GM23338 (cell line): ENCODE measurements around the gene STK17A. TPM values are rescaled to one million over a fixed set of nuclear protein-coding genes. Genes with fewer than 3 reads are reported as not detected.

Experiments used
- ATAC-seq: fragments of 200-7000 bp; cut with Tn5 transposase; 3 replicates; pipeline ENCODE4 v1.9.1; 2020
- DNase-seq: peaks from one replicate; pipeline ENCODE4 v3.0.0-alpha.2; 2015; ENCODE audit warnings: low spot score
- H2AFZ ChIP-seq: fragments of 200-600 bp; sonication (generic); 2 replicates; pipeline ENCODE4 v1.8.0; 2016; ENCODE audit warnings: antibody characterized with exemption, mild to moderate bottlenecking, moderate library complexity
- H3F3A ChIP-seq: fragments of 200-600 bp; sonication (generic); replicated peaks from 2 replicates; pipeline ENCODE4 v1.8.0; 2017; ENCODE audit warnings: antibody characterized with exemption, mixed run types, low read depth
- H3K27ac ChIP-seq: fragments of 200-600 bp; sonication (generic); 2 replicates; pipeline ENCODE4 v1.6.1; 2016; ENCODE audit warnings: low read depth
- H3K27me3 ChIP-seq: fragments of 200-600 bp; sonication (generic); 2 replicates; pipeline ENCODE4 v1.8.0; 2016; ENCODE audit warnings: mild to moderate bottlenecking, mixed run types, moderate library complexity; ENCODE audit not compliant: insufficient read depth
- H3K36me3 ChIP-seq: fragments of 200-600 bp; sonication (generic); 2 replicates; pipeline ENCODE4 v1.8.0; 2016; ENCODE audit warnings: mild to moderate bottlenecking; ENCODE audit not compliant: insufficient read depth
- H3K4me1 ChIP-seq: fragments of 200-600 bp; sonication (generic); 2 replicates; pipeline ENCODE4 v1.8.0; 2016; ENCODE audit warnings: mild to moderate bottlenecking, moderate library complexity; ENCODE audit not compliant: insufficient read depth
- H3K4me2 ChIP-seq: fragments of 200-600 bp; sonication (generic); 2 replicates; pipeline ENCODE4 v1.7.1; 2017; ENCODE audit warnings: mixed run types
- H3K4me3 ChIP-seq: fragments of 200-600 bp; sonication (generic); 2 replicates; pipeline ENCODE4 v1.6.1; 2016; ENCODE audit warnings: mixed run types
- H3K79me2 ChIP-seq: fragments of 200-600 bp; sonication (generic); replicated peaks from 2 replicates; pipeline ENCODE4 v1.8.0; 2017; ENCODE audit warnings: mild to moderate bottlenecking; ENCODE audit not compliant: insufficient read depth
- H3K9me2 ChIP-seq: fragments of 200-600 bp; sonication (generic); 2 replicates; pipeline ENCODE4 v1.8.0; 2017; ENCODE audit not compliant: insufficient read depth
- H4K20me1 ChIP-seq: fragments of 200-600 bp; sonication (generic); replicated peaks from 2 replicates; pipeline ENCODE4 v1.8.0; 2017; ENCODE audit warnings: mild to moderate bottlenecking; ENCODE audit not compliant: insufficient read depth
- H3K27ac Mint-ChIP-seq: 2 replicates; pipeline ENCODE4 v1.8.0; 2020; ENCODE audit warnings: inconsistent platforms, mild to moderate bottlenecking, moderate library complexity, mixed read lengths
- H3K27me3 Mint-ChIP-seq: 3 replicates; pipeline ENCODE4 v1.8.0; 2022; ENCODE audit warnings: low read depth, mild to moderate bottlenecking, moderate library complexity, mixed read lengths, inconsistent platforms; ENCODE audit not compliant: insufficient read depth, poor library complexity
- H3K36me3 Mint-ChIP-seq: 3 replicates; pipeline ENCODE4 v1.8.0; 2021; ENCODE audit warnings: low read depth, mild to moderate bottlenecking, inconsistent platforms, moderate library complexity, mixed read lengths
- H3K4me1 Mint-ChIP-seq: 3 replicates; pipeline ENCODE4 v1.8.0; 2020; ENCODE audit warnings: mild to moderate bottlenecking, inconsistent platforms, mixed read lengths
- H3K4me3 Mint-ChIP-seq: 3 replicates; pipeline ENCODE4 v1.8.0; 2021; ENCODE audit warnings: moderate library complexity, mild to moderate bottlenecking, inconsistent platforms, mixed read lengths
- H3K9me3 Mint-ChIP-seq: 3 replicates; pipeline ENCODE4 v1.8.0; 2020; ENCODE audit warnings: moderate library complexity, mild to moderate bottlenecking, inconsistent platforms, mixed read lengths
- CREB1 ChIP-seq: fragments of 250-450 bp; sonication (Bioruptor Pico); IDR thresholded peaks from 2 replicates; pipeline ENCODE4 v1.5.0; 2020; ENCODE audit warnings: low read depth, mild to moderate bottlenecking, moderate library complexity
- CTCF ChIP-seq, 2 experiments: fragments of 200-600 bp in 1 of 2; sonication (generic) in 1 of 2; conservative IDR thresholded peaks; 2 replicates each; pipeline versions ENCODE4 v1.5.1 to v1.6.1; 2016 to 2017; ENCODE audit warnings: antibody characterized with exemption in 2 of 2, low read depth in 2 of 2, mild to moderate bottlenecking in 2 of 2, moderate library complexity in 1 of 2
- ETS1 ChIP-seq: IDR thresholded peaks from 2 replicates; pipeline ENCODE4 v1.6.1; 2016; ENCODE audit warnings: antibody characterized with exemption
- EZH2 ChIP-seq: fragments of 200-600 bp; sonication (generic); IDR thresholded peaks from one replicate; pipeline ENCODE4 v1.8.0; 2017; ENCODE audit warnings: antibody characterized with exemption, mild to moderate bottlenecking, low read depth; ENCODE audit not compliant: unreplicated experiment
- EZH2phosphoT487 ChIP-seq: fragments of 200-600 bp; sonication (generic); IDR thresholded peaks from one replicate; pipeline ENCODE4 v1.8.1; 2018; ENCODE audit warnings: antibody characterized with exemption; ENCODE audit not compliant: unreplicated experiment
- JUNB ChIP-seq: IDR thresholded peaks from one replicate; pipeline ENCODE4 v1.6.1; 2016; ENCODE audit warnings: antibody characterized with exemption; ENCODE audit not compliant: unreplicated experiment
- NANOG ChIP-seq: IDR thresholded peaks from 2 replicates; pipeline ENCODE4 v1.6.1; 2016; ENCODE audit warnings: antibody characterized with exemption, borderline replicate concordance
- POLR2AphosphoS5 ChIP-seq: IDR thresholded peaks from 2 replicates; pipeline ENCODE4 v1.6.1; 2016; ENCODE audit warnings: antibody characterized with exemption, low read depth
- STAT1 ChIP-seq: IDR thresholded peaks from one replicate; pipeline ENCODE4 v1.6.1; 2016; ENCODE audit warnings: antibody characterized with exemption; ENCODE audit not compliant: unreplicated experiment
- ZNF114 ChIP-seq: fragments of 250-450 bp; sonication (Bioruptor Pico); IDR thresholded peaks from 2 replicates; pipeline ENCODE4 v1.5.0; 2020; ENCODE audit warnings: mild to moderate bottlenecking, moderate library complexity
- ZNF331 ChIP-seq: fragments of 250-450 bp; sonication (Bioruptor Pico); IDR thresholded peaks from 2 replicates; pipeline ENCODE4 v1.5.0; 2020; ENCODE audit warnings: low read depth, mild to moderate bottlenecking, moderate library complexity
- polyA plus RNA-seq: library from polyadenylated mRNA; unstranded; fragments of >200 nt; fragmentation: Nextera tagmentation; extraction: Ambion mirVana; gene quantifications from 2 replicates; pipeline ENCODE4 v1.2.1, GENCODE V29; 2016
- total RNA-seq: library from RNA; depleted of rRNA; stranded (reverse); fragments of >200 nt; shearing (Covaris generic); gene quantifications from 2 replicates; pipeline ENCODE4 v1.2.3, GENCODE V29; 2014
- TF ChIP-seq, protein P1 (sequence below): IDR thresholded peaks from one replicate; pipeline ENCODE4 v1.6.1; 2018; ENCODE audit warnings: antibody characterized with exemption; ENCODE audit not compliant: unreplicated experiment
- TF ChIP-seq, protein P2 (sequence below): fragments of 250-450 bp; sonication (Bioruptor Pico); IDR thresholded peaks from 2 replicates; pipeline ENCODE4 v1.5.0; 2020; ENCODE audit warnings: mild to moderate bottlenecking, moderate library complexity

The STK17A gene
- total and polyA plus RNA-seq, 2 experiments from 2014 or later, result 21.2 to 21.8 TPM

GRCh38 chr7:43536773-43537172 lies 46.1 kb upstream of the STK17A start:
- no peak overlapping the region for H3K27ac ChIP-seq
- H3K4me1 ChIP-seq, result no peaks in the 10 kb centered on the region; the same call in 1 of the 2 replicates
- no peaks in the 10 kb centered on the region for H3K9me2 ChIP-seq
- no peaks in the 10 kb centered on the region for H3K27me3 ChIP-seq
- H3K4me3 Mint-ChIP-seq, result no peak overlapping the region
- H3K36me3 ChIP-seq, result no peaks in the 10 kb centered on the region
- no peaks in the 10 kb centered on the region for H3K79me2 ChIP-seq
- H3K4me3 ChIP-seq, result no peak overlapping the region
- peak; percentile 58 for ATAC-seq
- H3F3A ChIP-seq, result no peaks in the 10 kb centered on the region
- peak overlapping the region; percentile 80 for H2AFZ ChIP-seq
- peaks cover 9% of the 10 kb centered on the region for H3K27me3 Mint-ChIP-seq
- H3K4me2 ChIP-seq, result no peak overlapping the region
- peaks cover 8% of the 10 kb centered on the region; the same call in 2 of the 3 replicates for H3K4me1 Mint-ChIP-seq
- DNase-seq, result no peak
- no peaks in the 10 kb centered on the region for H3K9me3 Mint-ChIP-seq
- H3K27ac Mint-ChIP-seq, result no peak overlapping the region
- H4K20me1 ChIP-seq, result no peaks in the 10 kb centered on the region
- no peaks in the 10 kb centered on the region for H3K36me3 Mint-ChIP-seq
- TF ChIP-seq NANOG (no peak), STAT1 (no peak), EZH2 (no peak), ZNF331 (CRISPR knock-in tag) (no peak), CTCF (conservative IDR thresholded peaks at IDR 0.05; ENCODE audit: low read depth in 2 of 2) (no peak), ZNF114 (CRISPR knock-in tag) (no peak), ETS1 (no peak), POLR2AphosphoS5 (no peak), CREB1 (CRISPR knock-in tag) (no peak), JUNB (no peak), EZH2phosphoT487 (no peak)
- TF ChIP-seq, protein P1, sequence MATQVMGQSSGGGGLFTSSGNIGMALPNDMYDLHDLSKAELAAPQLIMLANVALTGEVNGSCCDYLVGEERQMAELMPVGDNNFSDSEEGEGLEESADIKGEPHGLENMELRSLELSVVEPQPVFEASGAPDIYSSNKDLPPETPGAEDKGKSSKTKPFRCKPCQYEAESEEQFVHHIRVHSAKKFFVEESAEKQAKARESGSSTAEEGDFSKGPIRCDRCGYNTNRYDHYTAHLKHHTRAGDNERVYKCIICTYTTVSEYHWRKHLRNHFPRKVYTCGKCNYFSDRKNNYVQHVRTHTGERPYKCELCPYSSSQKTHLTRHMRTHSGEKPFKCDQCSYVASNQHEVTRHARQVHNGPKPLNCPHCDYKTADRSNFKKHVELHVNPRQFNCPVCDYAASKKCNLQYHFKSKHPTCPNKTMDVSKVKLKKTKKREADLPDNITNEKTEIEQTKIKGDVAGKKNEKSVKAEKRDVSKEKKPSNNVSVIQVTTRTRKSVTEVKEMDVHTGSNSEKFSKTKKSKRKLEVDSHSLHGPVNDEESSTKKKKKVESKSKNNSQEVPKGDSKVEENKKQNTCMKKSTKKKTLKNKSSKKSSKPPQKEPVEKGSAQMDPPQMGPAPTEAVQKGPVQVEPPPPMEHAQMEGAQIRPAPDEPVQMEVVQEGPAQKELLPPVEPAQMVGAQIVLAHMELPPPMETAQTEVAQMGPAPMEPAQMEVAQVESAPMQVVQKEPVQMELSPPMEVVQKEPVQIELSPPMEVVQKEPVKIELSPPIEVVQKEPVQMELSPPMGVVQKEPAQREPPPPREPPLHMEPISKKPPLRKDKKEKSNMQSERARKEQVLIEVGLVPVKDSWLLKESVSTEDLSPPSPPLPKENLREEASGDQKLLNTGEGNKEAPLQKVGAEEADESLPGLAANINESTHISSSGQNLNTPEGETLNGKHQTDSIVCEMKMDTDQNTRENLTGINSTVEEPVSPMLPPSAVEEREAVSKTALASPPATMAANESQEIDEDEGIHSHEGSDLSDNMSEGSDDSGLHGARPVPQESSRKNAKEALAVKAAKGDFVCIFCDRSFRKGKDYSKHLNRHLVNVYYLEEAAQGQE, result no peak
- TF ChIP-seq, protein P2, sequence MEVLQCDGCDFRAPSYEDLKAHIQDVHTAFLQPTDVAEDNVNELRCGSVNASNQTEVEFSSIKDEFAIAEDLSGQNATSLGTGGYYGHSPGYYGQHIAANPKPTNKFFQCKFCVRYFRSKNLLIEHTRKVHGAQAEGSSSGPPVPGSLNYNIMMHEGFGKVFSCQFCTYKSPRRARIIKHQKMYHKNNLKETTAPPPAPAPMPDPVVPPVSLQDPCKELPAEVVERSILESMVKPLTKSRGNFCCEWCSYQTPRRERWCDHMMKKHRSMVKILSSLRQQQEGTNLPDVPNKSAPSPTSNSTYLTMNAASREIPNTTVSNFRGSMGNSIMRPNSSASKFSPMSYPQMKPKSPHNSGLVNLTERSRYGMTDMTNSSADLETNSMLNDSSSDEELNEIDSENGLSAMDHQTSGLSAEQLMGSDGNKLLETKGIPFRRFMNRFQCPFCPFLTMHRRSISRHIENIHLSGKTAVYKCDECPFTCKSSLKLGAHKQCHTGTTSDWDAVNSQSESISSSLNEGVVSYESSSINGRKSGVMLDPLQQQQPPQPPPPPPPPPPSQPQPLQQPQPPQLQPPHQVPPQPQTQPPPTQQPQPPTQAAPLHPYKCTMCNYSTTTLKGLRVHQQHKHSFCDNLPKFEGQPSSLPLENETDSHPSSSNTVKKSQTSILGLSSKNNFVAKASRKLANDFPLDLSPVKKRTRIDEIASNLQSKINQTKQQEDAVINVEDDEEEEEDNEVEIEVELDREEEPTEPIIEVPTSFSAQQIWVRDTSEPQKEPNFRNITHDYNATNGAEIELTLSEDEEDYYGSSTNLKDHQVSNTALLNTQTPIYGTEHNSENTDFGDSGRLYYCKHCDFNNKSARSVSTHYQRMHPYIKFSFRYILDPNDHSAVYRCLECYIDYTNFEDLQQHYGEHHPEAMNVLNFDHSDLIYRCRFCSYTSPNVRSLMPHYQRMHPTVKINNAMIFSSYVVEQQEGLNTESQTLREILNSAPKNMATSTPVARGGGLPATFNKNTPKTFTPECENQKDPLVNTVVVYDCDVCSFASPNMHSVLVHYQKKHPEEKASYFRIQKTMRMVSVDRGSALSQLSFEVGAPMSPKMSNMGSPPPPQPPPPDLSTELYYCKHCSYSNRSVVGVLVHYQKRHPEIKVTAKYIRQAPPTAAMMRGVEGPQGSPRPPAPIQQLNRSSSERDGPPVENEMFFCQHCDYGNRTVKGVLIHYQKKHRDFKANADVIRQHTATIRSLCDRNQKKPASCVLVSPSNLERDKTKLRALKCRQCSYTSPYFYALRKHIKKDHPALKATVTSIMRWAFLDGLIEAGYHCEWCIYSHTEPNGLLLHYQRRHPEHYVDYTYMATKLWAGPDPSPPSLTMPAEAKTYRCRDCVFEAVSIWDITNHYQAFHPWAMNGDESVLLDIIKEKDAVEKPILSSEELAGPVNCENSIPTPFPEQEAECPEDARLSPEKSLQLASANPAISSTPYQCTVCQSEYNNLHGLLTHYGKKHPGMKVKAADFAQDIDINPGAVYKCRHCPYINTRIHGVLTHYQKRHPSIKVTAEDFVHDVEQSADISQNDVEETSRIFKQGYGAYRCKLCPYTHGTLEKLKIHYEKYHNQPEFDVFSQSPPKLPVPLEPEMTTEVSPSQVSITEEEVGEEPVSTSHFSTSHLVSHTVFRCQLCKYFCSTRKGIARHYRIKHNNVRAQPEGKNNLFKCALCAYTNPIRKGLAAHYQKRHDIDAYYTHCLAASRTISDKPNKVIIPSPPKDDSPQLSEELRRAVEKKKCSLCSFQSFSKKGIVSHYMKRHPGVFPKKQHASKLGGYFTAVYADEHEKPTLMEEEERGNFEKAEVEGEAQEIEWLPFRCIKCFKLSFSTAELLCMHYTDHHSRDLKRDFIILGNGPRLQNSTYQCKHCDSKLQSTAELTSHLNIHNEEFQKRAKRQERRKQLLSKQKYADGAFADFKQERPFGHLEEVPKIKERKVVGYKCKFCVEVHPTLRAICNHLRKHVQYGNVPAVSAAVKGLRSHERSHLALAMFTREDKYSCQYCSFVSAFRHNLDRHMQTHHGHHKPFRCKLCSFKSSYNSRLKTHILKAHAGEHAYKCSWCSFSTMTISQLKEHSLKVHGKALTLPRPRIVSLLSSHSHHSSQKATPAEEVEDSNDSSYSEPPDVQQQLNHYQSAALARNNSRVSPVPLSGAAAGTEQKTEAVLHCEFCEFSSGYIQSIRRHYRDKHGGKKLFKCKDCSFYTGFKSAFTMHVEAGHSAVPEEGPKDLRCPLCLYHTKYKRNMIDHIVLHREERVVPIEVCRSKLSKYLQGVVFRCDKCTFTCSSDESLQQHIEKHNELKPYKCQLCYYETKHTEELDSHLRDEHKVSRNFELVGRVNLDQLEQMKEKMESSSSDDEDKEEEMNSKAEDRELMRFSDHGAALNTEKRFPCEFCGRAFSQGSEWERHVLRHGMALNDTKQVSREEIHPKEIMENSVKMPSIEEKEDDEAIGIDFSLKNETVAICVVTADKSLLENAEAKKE (CRISPR knock-in tag), result no peak
